ENCODE data around the gene SOAT1. TPM values are rescaled to one million over a fixed set of nuclear protein-coding genes. Genes with fewer than 3 reads are reported as not detected.

SOAT1 gene
- polyA plus RNA-seq, 2 of the 4 experiments (the other 2 are of a cell fraction), result 19.0 to 62.1 TPM

DNA sequence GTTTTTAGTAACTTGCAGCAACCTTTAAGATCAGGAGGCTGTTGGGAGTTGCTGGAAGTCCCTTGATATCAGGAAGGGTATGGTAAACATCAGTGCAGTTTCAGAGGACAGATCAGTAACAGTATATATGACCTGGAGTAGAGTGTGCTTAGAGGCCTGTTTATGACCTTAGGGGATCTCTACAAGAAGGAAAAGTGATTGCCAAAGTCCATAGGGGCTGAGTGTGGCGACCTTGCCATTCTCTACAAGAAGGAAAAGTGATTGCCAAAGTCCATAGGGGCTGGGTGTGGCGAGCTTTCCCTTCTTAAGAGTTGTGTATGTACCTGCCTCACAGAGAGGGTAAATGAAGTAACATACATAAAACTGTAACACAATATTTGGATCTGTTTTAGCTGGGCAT, 43.7 kb downstream of the SOAT1 start:
- ATAC-seq, result no peak; a peak in 1 of 6 replicates
- no peak overlapping the region for H3K27ac ChIP-seq
- no peak for FAIRE-seq
- H3K9me3 ChIP-seq, result no peaks in the 10 kb centered on the region
- TF ChIP-seq ZC3H11A (IDR thresholded peaks at IDR 0.05), result no peak
- TF ChIP-seq RFX5 (IDR thresholded peaks at IDR 0.05), result no peak
- TF ChIP-seq, protein P1, sequence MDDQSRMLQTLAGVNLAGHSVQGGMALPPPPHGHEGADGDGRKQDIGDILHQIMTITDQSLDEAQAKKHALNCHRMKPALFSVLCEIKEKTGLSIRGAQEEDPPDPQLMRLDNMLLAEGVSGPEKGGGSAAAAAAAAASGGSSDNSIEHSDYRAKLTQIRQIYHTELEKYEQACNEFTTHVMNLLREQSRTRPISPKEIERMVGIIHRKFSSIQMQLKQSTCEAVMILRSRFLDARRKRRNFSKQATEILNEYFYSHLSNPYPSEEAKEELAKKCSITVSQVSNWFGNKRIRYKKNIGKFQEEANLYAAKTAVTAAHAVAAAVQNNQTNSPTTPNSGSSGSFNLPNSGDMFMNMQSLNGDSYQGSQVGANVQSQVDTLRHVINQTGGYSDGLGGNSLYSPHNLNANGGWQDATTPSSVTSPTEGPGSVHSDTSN (IDR thresholded peaks at IDR 0.05), result no peak
- TF ChIP-seq POLR2AphosphoS2 (conservative IDR thresholded peaks at IDR 0.05; ENCODE audit: low read length), result no peak
- no peak for TF ChIP-seq CEBPB (IDR thresholded peaks at IDR 0.05)
- TF ChIP-seq, protein P2, sequence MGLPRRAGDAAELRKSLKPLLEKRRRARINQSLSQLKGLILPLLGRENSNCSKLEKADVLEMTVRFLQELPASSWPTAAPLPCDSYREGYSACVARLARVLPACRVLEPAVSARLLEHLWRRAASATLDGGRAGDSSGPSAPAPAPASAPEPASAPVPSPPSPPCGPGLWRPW (IDR thresholded peaks at IDR 0.05), result no peak
- no peak for TF ChIP-seq POLR2A (IDR thresholded peaks at IDR 0.05; ENCODE audit: low read length)
- TF ChIP-seq EHMT2 (IDR thresholded peaks at IDR 0.05; ENCODE audit: low read depth), result no peak
- no peak for TF ChIP-seq MYC (IDR thresholded peaks at IDR 0.05; ENCODE audit: borderline replicate concordance, low read length)
- no peak for TF ChIP-seq NFE2L2 (conservative IDR thresholded peaks at IDR 0.05; ENCODE audit: low read length)
- TF ChIP-seq CHD4 (IDR thresholded peaks at IDR 0.05; ENCODE audit: borderline replicate concordance), result no peak
- ChIA-PET POLR2A (no interaction called here), CTCF (no interaction called here)
- no peaks in the 10 kb centered on the region for H3K4me1 ChIP-seq
- no peak overlapping the region for H3K4me2 ChIP-seq
- DNase-seq (ENCODE audit: low read depth in 1 of 2, low spot score in 1 of 2), result no peak
- no peak overlapping the region for H3K4me3 ChIP-seq
- 93% methylated on average over 2 of the region's 2 CpGs for WGBS (ENCODE audit: missing lambda C conversion rate)

DNA sequence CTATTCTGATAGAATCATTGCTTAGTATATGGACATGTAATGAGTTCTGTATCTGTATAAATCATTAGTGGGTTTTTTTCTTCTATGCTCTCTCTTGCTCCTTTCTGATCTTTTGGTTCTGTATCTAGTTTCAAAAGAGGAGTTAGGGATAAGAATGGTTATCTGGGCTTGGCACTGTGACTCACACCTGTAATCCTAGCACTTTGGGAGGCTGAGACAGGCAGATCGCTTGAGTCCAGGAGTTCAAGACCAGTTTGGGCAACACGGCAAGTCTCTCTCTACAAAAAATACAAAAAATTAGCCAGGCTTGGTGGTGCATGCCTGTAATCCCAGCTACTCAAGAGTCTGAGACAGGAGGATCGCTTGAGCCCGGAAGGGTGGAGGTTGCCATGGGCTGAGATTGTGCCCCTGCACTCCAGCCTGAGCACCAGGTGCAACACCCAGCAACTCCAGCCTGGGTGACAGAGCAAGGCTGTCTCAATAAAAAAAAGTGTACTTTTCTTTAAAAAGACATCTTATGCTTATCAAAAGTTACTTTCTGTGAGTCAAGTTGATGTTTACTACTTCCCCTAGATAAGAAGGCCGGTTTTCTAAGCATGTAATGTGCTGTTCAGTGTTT, 44.5 kb downstream of the SOAT1 start:
- Histone ChIP-seq H3K27ac (no peak overlapping the region), H3K4me1 (no peaks in the 10 kb centered on the region), H3K9me3 (no peaks in the 10 kb centered on the region), H3K4me3 (no peak overlapping the region), H3K4me2 (no peak overlapping the region)
- ATAC-seq (no peak), DNase-seq (ENCODE audit: low read depth in 1 of 2, low spot score in 1 of 2) (no peak), FAIRE-seq (no peak)
- ChIA-PET CTCF (no interaction called here), POLR2A (no interaction called here)
- 89% methylated on average over 5 of the region's 5 CpGs for WGBS (ENCODE audit: missing lambda C conversion rate)
- TF ChIP-seq SMC3 (IDR thresholded peaks at IDR 0.05), result no peak
- no peak for TF ChIP-seq FOSL2 (IDR thresholded peaks at IDR 0.05)
- no peak for TF ChIP-seq FOSL2 (CRISPR knock-in tag; IDR thresholded peaks at IDR 0.05)
- no peak for TF ChIP-seq ZNF302 (CRISPR knock-in tag; IDR thresholded peaks at IDR 0.05)
- TF ChIP-seq EP300 (IDR thresholded peaks at IDR 0.05), result no peak
- no peak for TF ChIP-seq JUNB (IDR thresholded peaks at IDR 0.05)
- TF ChIP-seq, protein P3, sequence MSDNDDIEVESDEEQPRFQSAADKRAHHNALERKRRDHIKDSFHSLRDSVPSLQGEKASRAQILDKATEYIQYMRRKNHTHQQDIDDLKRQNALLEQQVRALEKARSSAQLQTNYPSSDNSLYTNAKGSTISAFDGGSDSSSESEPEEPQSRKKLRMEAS (IDR thresholded peaks at IDR 0.05), result no peak
- no peak for TF ChIP-seq RAD21 (conservative IDR thresholded peaks at IDR 0.05 in 1 of 2, IDR thresholded peaks at IDR 0.05 in 1 of 2)
- TF ChIP-seq FOSB (CRISPR knock-in tag; IDR thresholded peaks at IDR 0.05), result no peak
- no peak for TF ChIP-seq RCOR1 (IDR thresholded peaks at IDR 0.05; ENCODE audit: low read depth, low read length)
- no peak for TF ChIP-seq MYC (IDR thresholded peaks at IDR 0.05; ENCODE audit: borderline replicate concordance, low read length)
- TF ChIP-seq, protein P4, sequence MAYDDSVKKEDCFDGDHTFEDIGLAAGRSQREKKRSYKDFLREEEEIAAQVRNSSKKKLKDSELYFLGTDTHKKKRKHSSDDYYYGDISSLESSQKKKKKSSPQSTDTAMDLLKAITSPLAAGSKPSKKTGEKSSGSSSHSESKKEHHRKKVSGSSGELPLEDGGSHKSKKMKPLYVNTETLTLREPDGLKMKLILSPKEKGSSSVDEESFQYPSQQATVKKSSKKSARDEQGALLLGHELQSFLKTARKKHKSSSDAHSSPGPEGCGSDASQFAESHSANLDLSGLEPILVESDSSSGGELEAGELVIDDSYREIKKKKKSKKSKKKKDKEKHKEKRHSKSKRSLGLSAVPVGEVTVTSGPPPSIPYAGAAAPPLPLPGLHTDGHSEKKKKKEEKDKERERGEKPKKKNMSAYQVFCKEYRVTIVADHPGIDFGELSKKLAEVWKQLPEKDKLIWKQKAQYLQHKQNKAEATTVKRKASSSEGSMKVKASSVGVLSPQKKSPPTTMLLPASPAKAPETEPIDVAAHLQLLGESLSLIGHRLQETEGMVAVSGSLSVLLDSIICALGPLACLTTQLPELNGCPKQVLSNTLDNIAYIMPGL (CRISPR knock-in tag; IDR thresholded peaks at IDR 0.05; ENCODE audit: borderline replicate concordance), result no peak
- no peak for TF ChIP-seq HDAC2 (IDR thresholded peaks at IDR 0.05)
- no peak for TF ChIP-seq EHF (CRISPR knock-in tag; IDR thresholded peaks at IDR 0.05)
